ENCODE measurements around the gene MAP7D1.

- TF ChIP-seq CTCF (conservative IDR thresholded peaks at IDR 0.05; ENCODE audit: low read depth, low read length) (no peak), EZH2 (IDR thresholded peaks at IDR 0.05; ENCODE audit: borderline replicate concordance, low read depth, low read length, poor library complexity, severe bottlenecking) (no peak)
These were observed 50.4 kb downstream of the MAP7D1 start for GRCh38 chr1:36206323-36206858.

Measured in A673 (cell line).